B cell (primary cell): Measurements from ENCODE around the gene SRBD1. TPM values are rescaled to one million over a fixed set of nuclear protein-coding genes. Genes with fewer than 3 reads are reported as not detected.

Experiments
- ATAC-seq: fragments of 200-7000 bp; cut with Tn5 transposase; one replicate; pipeline ENCODE4 v1.10.0; 2021; ENCODE audit warnings: low read depth, mild to moderate bottlenecking, moderate number of reproducible peaks, moderate library complexity
- CTCF ChIA-PET: fragments of 350-600 bp; sonication (Branson Sonifier 250); formaldehyde crosslinking; loops from one replicate; lab custom pipeline; 2021; ENCODE audit warnings: antibody characterized with exemption, inconsistent platforms; lab: Charles Lee
- POLR2A ChIA-PET: fragments of 350-600 bp; sonication (Branson Sonifier 250); formaldehyde crosslinking; loops from one replicate; lab custom pipeline; 2021; ENCODE audit warnings: antibody characterized with exemption; lab: Charles Lee
- DNase-seq: peaks from one replicate; pipeline ENCODE4 v3.0.0; 2013
- H2AFZ ChIP-seq: 2 replicates; pipeline ENCODE4 v1.6.1; 2012; ENCODE audit warnings: mild to moderate bottlenecking, low read depth, low read length; ENCODE audit not compliant: insufficient read depth, poor library complexity, severe bottlenecking
- H3K27ac ChIP-seq, 2 donors: 1 replicate in 1 of 2; 2 replicates in 1 of 2; pipeline ENCODE4 v1.5.1; 2012 to 2013; ENCODE audit warnings: low read length in 2 of 2, mild to moderate bottlenecking in 2 of 2, moderate library complexity in 1 of 2
- H3K27me3 ChIP-seq, 4 experiments: fragments of 200-600 bp in 1 of 4; sonication (generic) in 1 of 4; replicated peaks in 1 of 4; 1 replicate in 2 of 4; 2 replicates in 2 of 4; pipeline versions ENCODE4 v1.6.1 to v1.7.0; 2013 to 2016; ENCODE audit warnings: low read length in 3 of 4, mild to moderate bottlenecking in 2 of 4, mixed read lengths in 1 of 4, moderate library complexity in 1 of 4; ENCODE audit not compliant: insufficient read depth in 4 of 4, control insufficient read depth in 3 of 4; ENCODE audit errors: control extremely low read depth in 1 of 4
- H3K36me3 ChIP-seq, 2 experiments: replicated peaks in 1 of 2; 1 replicate in 1 of 2; 2 replicates in 1 of 2; pipeline versions ENCODE4 v1.6.1 to v1.7.1; 2013; ENCODE audit warnings: low read length in 1 of 2; ENCODE audit not compliant: insufficient read depth in 2 of 2, control insufficient read depth in 1 of 2; ENCODE audit errors: control extremely low read depth in 1 of 2, extremely low read depth in 1 of 2
- H3K4me1 ChIP-seq, 2 donors: fragments of 200-600 bp in 1 of 2; sonication (generic) in 1 of 2; 1 replicate in 1 of 2; 2 replicates in 1 of 2; pipeline versions ENCODE4 v1.5.1 to v1.6.1; 2013 to 2017; ENCODE audit warnings: low read length in 2 of 2; ENCODE audit not compliant: control insufficient read depth in 2 of 2, insufficient read depth in 2 of 2
- H3K4me2 ChIP-seq: replicated peaks from 2 replicates; pipeline ENCODE3; 2012; ENCODE audit warnings: mild to moderate bottlenecking, low read depth, low read length; ENCODE audit not compliant: poor library complexity, severe bottlenecking
- H3K4me3 ChIP-seq, 5 experiments: fragments of 200-600 bp in 1 of 5; sonication (generic) in 1 of 5; 1 replicate in 3 of 5; 2 replicates in 2 of 5; pipeline versions ENCODE4 v1.5.1 to v1.7.0; 2011 to 2016; ENCODE audit warnings: low read length in 4 of 5, mild to moderate bottlenecking in 4 of 5, low read depth in 2 of 5, control low read depth in 1 of 5, moderate library complexity in 1 of 5; ENCODE audit not compliant: insufficient read depth in 1 of 5; ENCODE audit errors: control extremely low read depth in 1 of 5, extremely low read depth in 1 of 5
- H3K79me2 ChIP-seq: fragments of 200-600 bp; sonication (generic); one replicate; pipeline ENCODE4 v1.6.0; 2016; ENCODE audit warnings: low read length; ENCODE audit not compliant: control insufficient read depth, insufficient read depth
- H3K9ac ChIP-seq: fragments of 200-600 bp; sonication (generic); 2 replicates; pipeline ENCODE4 v1.6.1; 2017; ENCODE audit warnings: mild to moderate bottlenecking, low read length, moderate library complexity
- H3K9me3 ChIP-seq, 3 donors: one replicate each; pipeline versions ENCODE4 v1.6.1 to v1.7.1; 2013; ENCODE audit warnings: low read length in 2 of 3; ENCODE audit not compliant: control insufficient read depth in 2 of 3, insufficient read depth in 1 of 3; ENCODE audit errors: control extremely low read depth in 1 of 3
- H4K20me1 ChIP-seq: 2 replicates; pipeline ENCODE4 v1.6.0; 2012; ENCODE audit warnings: mild to moderate bottlenecking, low read length; ENCODE audit not compliant: insufficient read depth, control insufficient read depth, poor library complexity, severe bottlenecking
- H3K27ac Mint-ChIP-seq: one replicate; pipeline ENCODE4 v1.8.0; 2021; ENCODE audit warnings: mixed read lengths
- H3K27me3 Mint-ChIP-seq: one replicate; pipeline ENCODE4 v1.8.0; 2021; ENCODE audit warnings: mixed read lengths
- H3K4me1 Mint-ChIP-seq: one replicate; pipeline ENCODE4 v1.8.0; 2021; ENCODE audit warnings: mixed read lengths
- H3K4me3 Mint-ChIP-seq: one replicate; pipeline ENCODE4 v1.8.0; 2021; ENCODE audit warnings: mixed read lengths
- H3K9me3 Mint-ChIP-seq: one replicate; pipeline ENCODE4 v1.8.0; 2022; ENCODE audit warnings: mixed read lengths; ENCODE audit not compliant: insufficient read depth
- EZH2 ChIP-seq: IDR thresholded peaks from 2 replicates; pipeline ENCODE4 v1.6.1; 2012; ENCODE audit warnings: borderline replicate concordance, low read depth, mild to moderate bottlenecking, moderate library complexity, low read length; ENCODE audit not compliant: insufficient read depth, poor library complexity, severe bottlenecking
- WGBS: methylation state at CpG from one replicate; pipeline ENCODE4 v1.1.5; 2013; ENCODE audit warnings: missing lambda C conversion rate; ENCODE audit not compliant: insufficient coverage; 5-methylcytosine and 5-hydroxymethylcytosine counted together
- intact Hi-C: fragments of 100-400 bp; cut with micrococcal nuclease; formaldehyde crosslinking; loops from one replicate; pipeline ENCODE4 v1.10.0; 2022
- polyA plus RNA-seq: library from polyadenylated mRNA; depleted of rRNA; stranded (reverse); fragments of >200 nt; gene quantifications from 2 replicates; pipeline ENCODE4 v1.2.3, GENCODE V29; 2012
- total RNA-seq, 2 donors: library from RNA; stranded (reverse); fragments of 120-200 nt in 1 of 2; gene quantifications; 1 replicate in 1 of 2; 2 replicates in 1 of 2; pipeline versions ENCODE4 v1.2.3 to v1.2.4, GENCODE V29; 2013 to 2022
- TF ChIP-seq, protein P1 (sequence below): fragments of 200-600 bp; IDR thresholded peaks from one replicate; pipeline ENCODE4 v1.8.0; 2022; ENCODE audit warnings: antibody characterized with exemption, mild to moderate bottlenecking

Gene SRBD1
- total and polyA plus RNA-seq, 2 donors (not counting 1 experiment from before 2014, with no cell fraction given): 6.2 to 27.1 TPM

GRCh38 chr2:45379399-45380087 lies 231.5 kb downstream of the SRBD1 start:
- TF ChIP-seq, protein P1, sequence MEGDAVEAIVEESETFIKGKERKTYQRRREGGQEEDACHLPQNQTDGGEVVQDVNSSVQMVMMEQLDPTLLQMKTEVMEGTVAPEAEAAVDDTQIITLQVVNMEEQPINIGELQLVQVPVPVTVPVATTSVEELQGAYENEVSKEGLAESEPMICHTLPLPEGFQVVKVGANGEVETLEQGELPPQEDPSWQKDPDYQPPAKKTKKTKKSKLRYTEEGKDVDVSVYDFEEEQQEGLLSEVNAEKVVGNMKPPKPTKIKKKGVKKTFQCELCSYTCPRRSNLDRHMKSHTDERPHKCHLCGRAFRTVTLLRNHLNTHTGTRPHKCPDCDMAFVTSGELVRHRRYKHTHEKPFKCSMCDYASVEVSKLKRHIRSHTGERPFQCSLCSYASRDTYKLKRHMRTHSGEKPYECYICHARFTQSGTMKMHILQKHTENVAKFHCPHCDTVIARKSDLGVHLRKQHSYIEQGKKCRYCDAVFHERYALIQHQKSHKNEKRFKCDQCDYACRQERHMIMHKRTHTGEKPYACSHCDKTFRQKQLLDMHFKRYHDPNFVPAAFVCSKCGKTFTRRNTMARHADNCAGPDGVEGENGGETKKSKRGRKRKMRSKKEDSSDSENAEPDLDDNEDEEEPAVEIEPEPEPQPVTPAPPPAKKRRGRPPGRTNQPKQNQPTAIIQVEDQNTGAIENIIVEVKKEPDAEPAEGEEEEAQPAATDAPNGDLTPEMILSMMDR: no peak
- no peak for TF ChIP-seq EZH2
- Histone ChIP-seq H3K79me2 (no peaks in the 10 kb centered on the region), H3K4me2 (no peak overlapping the region), H3K36me3 (no peaks in the 10 kb centered on the region), H3K27ac (no peak overlapping the region), H2AFZ (no peak overlapping the region), H4K20me1 (no peaks in the 10 kb centered on the region), H3K4me3 (no peak overlapping the region), H3K27me3 (no peaks in the 10 kb centered on the region), H3K4me1 (no peaks in the 10 kb centered on the region), H3K9ac (no peak overlapping the region), H3K9me3 (no peaks in the 10 kb centered on the region)
- Mint-ChIP-seq H3K27ac (no peak overlapping the region), H3K4me1 (no peaks in the 10 kb centered on the region), H3K9me3 (no peaks in the 10 kb centered on the region), H3K4me3 (no peak overlapping the region), H3K27me3 (no peaks in the 10 kb centered on the region)
- POLR2A ChIA-PET: no interaction called here
- CTCF ChIA-PET: no interaction called here
- DNase-seq (no peak), ATAC-seq (no peak)
- WGBS: 100% methylated on average over 2 of the region's 3 CpGs
- intact Hi-C loops: no loop called here

GRCh38 chr2:45373534-45373933 lies 237.5 kb downstream of the SRBD1 start:
- no peaks in the 10 kb centered on the region for H3K9me3 ChIP-seq
- no peak overlapping the region for H3K4me2 ChIP-seq
- no peaks in the 10 kb centered on the region for H3K79me2 ChIP-seq
- H3K9me3 Mint-ChIP-seq: no peaks in the 10 kb centered on the region
- H3K27me3 Mint-ChIP-seq: no peaks in the 10 kb centered on the region
- H3K27ac Mint-ChIP-seq: no peak overlapping the region
- H3K4me1 Mint-ChIP-seq: no peaks in the 10 kb centered on the region
- DNase-seq (no peak), ATAC-seq (no peak)
- H2AFZ ChIP-seq: no peak overlapping the region
- H3K4me3 ChIP-seq: no peak overlapping the region
- H3K36me3 ChIP-seq: no peaks in the 10 kb centered on the region
- ChIA-PET POLR2A (no interaction called here), CTCF (interaction anchor here (0.6 kb wide), 1 partner anchor 1277 kb away, joined by 3 read pairs; no protein-coding TSS in a partner anchor)
- H4K20me1 ChIP-seq: no peaks in the 10 kb centered on the region
- H3K27me3 ChIP-seq: no peaks in the 10 kb centered on the region
- H3K4me1 ChIP-seq: no peaks in the 10 kb centered on the region
- intact Hi-C loops: no loop called here
- no CpG with 5 or more reads among the region's 2 CpGs for whole genome bisulfite sequencing
- H3K9ac ChIP-seq: no peak overlapping the region
- no peak overlapping the region for H3K27ac ChIP-seq
- H3K4me3 Mint-ChIP-seq: no peak overlapping the region
- TF ChIP-seq, protein P1: no peak
- TF ChIP-seq EZH2: no peak
